Measurements from ENCODE around the gene VTI1A.
"Not testable (repeated sequence)": the region's sequence is repeated elsewhere in the genome, so short reads cannot be mapped to it uniquely, and the experiment has no call there.

VTI1A gene

GRCh38 chr10:112446855-112447619, at the start of gene VTI1A, which contains the start of gene ZDHHC6:
TSS of gene VTI1A (plus strand) at chr10:112447215. CDS start at chr10:112447374, 159 bp downstream.
TSS of gene ZDHHC6 (minus strand) at chr10:112446914. CDS start at chr10:112445436, 1,478 bp downstream.
- DNase-seq: peak; percentile 81

- DNase-seq: no peak
Measured at GRCh38 chr10:112397592-112397991, 49.4 kb upstream of the VTI1A start.

GRCh38 chr10:112402917-112403316, 44.1 kb upstream of the VTI1A start:
- no peak for DNase-seq

GRCh38 chr10:112404617-112405016, 42.4 kb upstream of the VTI1A start:
- DNase-seq: no peak

- DNase-seq: not testable (repeated sequence)
Measured at GRCh38 chr10:112406806-112407205, 40.2 kb upstream of the VTI1A start.

- DNase-seq: no peak
Measured at GRCh38 chr10:112407696-112408095, 39.3 kb upstream of the VTI1A start.

GRCh38 chr10:112409299-112409698, 37.7 kb upstream of the VTI1A start:
- DNase-seq: no peak

- DNase-seq: no peak
Measured at GRCh38 chr10:112409755-112410154, 37.3 kb upstream of the VTI1A start.

- no peak for DNase-seq
Measured at GRCh38 chr10:112412696-112413095, 34.3 kb upstream of the VTI1A start.

GRCh38 chr10:112421731-112422130, 25.3 kb upstream of the VTI1A start:
- DNase-seq: no peak

GRCh38 chr10:112424651-112425050, 22.4 kb upstream of the VTI1A start:
- no peak for DNase-seq

GRCh38 chr10:112426111-112426510, 20.9 kb upstream of the VTI1A start:
- DNase-seq: no peak

GRCh38 chr10:112429147-112429546, 17.9 kb upstream of the VTI1A start:
- DNase-seq: no peak

- no peak for DNase-seq
Measured at GRCh38 chr10:112429654-112430230, 17.3 kb upstream of the VTI1A start.

GRCh38 chr10:112433136-112433535, 13.9 kb upstream of the VTI1A start:
- no peak for DNase-seq

- DNase-seq: no peak
Measured at GRCh38 chr10:112434988-112435619, 11.9 kb upstream of the VTI1A start.

- DNase-seq: no peak
Measured at GRCh38 chr10:112438356-112438755, 8.7 kb upstream of the VTI1A start.

- DNase-seq: no peak
Measured at GRCh38 chr10:112441520-112441919, 5.5 kb upstream of the VTI1A start.

GRCh38 chr10:112442063-112442462, 5.0 kb upstream of the VTI1A start:
- no peak for DNase-seq

- DNase-seq: no peak
Measured at GRCh38 chr10:112446055-112446854, 760 bp upstream of the VTI1A start.

GRCh38 chr10:112447620-112447928, 559 bp downstream of the VTI1A start:
- no peak for DNase-seq

GRCh38 chr10:112448888-112449287, 1.9 kb downstream of the VTI1A start:
- no peak for DNase-seq

Data from activated gamma-delta T cell treated with Interleukin-2 at 50 U/mL for 16 hours (primary cell).